ENCODE results near the gene TGFB1. TPM values are rescaled to one million over a fixed set of nuclear protein-coding genes. Genes with fewer than 3 reads are reported as not detected.

The TGFB1 gene
- total RNA-seq, 1 experiment from 2014 or later: 42.6 TPM

- H3K4me3 ChIP-seq (ENCODE audit: low read depth in 2 of 2, low read length in 2 of 2): no peak overlapping the region
- no peaks in the 10 kb centered on the region for H3K27me3 ChIP-seq (ENCODE audit: control insufficient read depth, insufficient read depth, low read length)
- no peaks in the 10 kb centered on the region for H3K36me3 ChIP-seq (ENCODE audit: control insufficient read depth, insufficient read depth, low read length)
- BruUV-seq (replicated peaks): no TSS peak
- ATAC-seq (no peak), DNase-seq (ENCODE audit: low read depth, low spot score) (no peak)
- ChIA-PET POLR2A (no interaction called here), CTCF (interaction anchor here (0.7 kb wide), 1 partner anchor 16 kb away, joined by 3 read pairs; no protein-coding TSS in a partner anchor)
- H3K4me1 ChIP-seq (ENCODE audit: control insufficient read depth, insufficient read depth, low read length): peaks cover 37% of the 10 kb centered on the region
- no peaks in the 10 kb centered on the region for H3K9me3 ChIP-seq (ENCODE audit: control insufficient read depth, insufficient read depth, low read depth, low read length)
- TF ChIP-seq POLR2AphosphoS5 (IDR thresholded peaks at IDR 0.05; ENCODE audit: low read depth, low read length) (0 out of 2 replicates have a peak, but pooled peaks have one; percentile 10), SIN3A (IDR thresholded peaks at IDR 0.05; ENCODE audit: borderline replicate concordance, insufficient read depth, low read depth, low read length) (no peak), REST (IDR thresholded peaks at IDR 0.05; ENCODE audit: insufficient read depth in 1 of 2, low read depth in 2 of 2, low read length in 1 of 2) (no peak), TCF7L2 (IDR thresholded peaks at IDR 0.05; ENCODE audit: low read depth, low read length) (no peak)
- intact Hi-C loops (cut with micrococcal nuclease; ENCODE audit: unreplicated experiment) (no loop called here), in situ Hi-C loops (cut with HindIII; ENCODE audit: low pct_unique_long_range_greater_than_20kb, low sequenced_read_pairs) (no loop called here)
- no peak overlapping the region for H3K27ac ChIP-seq (ENCODE audit: low read length)
Observed at GRCh38 chr19:41321204-41321599, 32.5 kb downstream of the TGFB1 start.

DNA sequence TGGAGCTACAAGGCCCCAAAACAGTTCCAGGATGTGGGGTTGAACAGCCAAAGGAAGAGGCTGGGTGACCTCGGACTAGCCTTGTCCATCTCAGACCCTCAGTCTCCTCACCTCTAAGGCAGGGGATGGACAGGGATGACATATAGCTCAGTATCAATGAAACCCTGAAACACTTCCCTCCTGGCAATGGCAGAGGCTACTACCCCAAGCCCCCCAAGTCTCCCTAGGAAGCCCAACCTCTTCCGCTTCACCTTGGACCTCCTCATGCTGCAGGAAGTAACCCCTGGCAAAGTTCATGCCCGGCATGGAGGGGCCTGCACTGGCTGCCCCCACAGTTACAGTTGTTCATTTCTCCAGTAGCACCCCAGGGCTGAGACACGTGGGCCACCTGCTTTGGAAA is 33.2 kb downstream of the TGFB1 start:
- intact Hi-C loops (cut with micrococcal nuclease; ENCODE audit: unreplicated experiment) (no loop called here), in situ Hi-C loops (cut with HindIII; ENCODE audit: low pct_unique_long_range_greater_than_20kb, low sequenced_read_pairs) (no loop called here)
- no peaks in the 10 kb centered on the region for H3K9me3 ChIP-seq (ENCODE audit: control insufficient read depth, insufficient read depth, low read depth, low read length)
- DNase-seq (ENCODE audit: low read depth, low spot score) (no peak), ATAC-seq (no peak)
- ChIA-PET CTCF (no interaction called here), POLR2A (no interaction called here)
- H3K27ac ChIP-seq (ENCODE audit: low read length): no peak overlapping the region
- H3K4me1 ChIP-seq (ENCODE audit: control insufficient read depth, insufficient read depth, low read length): peaks cover 31% of the 10 kb centered on the region
- H3K4me3 ChIP-seq (ENCODE audit: low read depth in 2 of 2, low read length in 2 of 2): no peak overlapping the region
- H3K36me3 ChIP-seq (ENCODE audit: control insufficient read depth, insufficient read depth, low read length): no peaks in the 10 kb centered on the region
- BruUV-seq (replicated peaks): no TSS peak
- TF ChIP-seq TCF7L2 (IDR thresholded peaks at IDR 0.05; ENCODE audit: low read depth, low read length) (no peak), REST (IDR thresholded peaks at IDR 0.05; ENCODE audit: insufficient read depth in 1 of 2, low read depth in 2 of 2, low read length in 1 of 2) (no peak), SIN3A (IDR thresholded peaks at IDR 0.05; ENCODE audit: borderline replicate concordance, insufficient read depth, low read depth, low read length) (no peak), POLR2AphosphoS5 (IDR thresholded peaks at IDR 0.05; ENCODE audit: low read depth, low read length) (no peak), CTCF (IDR thresholded peaks at IDR 0.05) (no peak)
- no peaks in the 10 kb centered on the region for H3K27me3 ChIP-seq (ENCODE audit: control insufficient read depth, insufficient read depth, low read length)
